T-cell (primary cell): ENCODE measurements around the gene ZNF627. TPM values are rescaled to one million over a fixed set of nuclear protein-coding genes. Genes with fewer than 3 reads are reported as not detected.
A peak's percentile ranks its signal among the peaks of the same experiment; 100 is the strongest.

Source experiments
- ATAC-seq, 4 experiments: fragments of 200-7000 bp in 3 of 4; fragments of 150-1000 bp in 1 of 4; cut with Tn5 transposase; replicated peaks in 1 of 4; 1 replicate in 3 of 4; 2 replicates in 1 of 4; pipeline ENCODE4 v1.10.0; 2021; ENCODE audit warnings: moderate library complexity in 3 of 4, mild to moderate bottlenecking in 2 of 4, moderate number of reproducible peaks in 1 of 4
- CTCF ChIA-PET, 2 donors: fragments of 300-600 bp; sonication (Branson Sonifier 250); formaldehyde crosslinking; loops; one replicate each; lab custom pipeline; 2022; ENCODE audit warnings: antibody characterized with exemption in 2 of 2; lab: Charles Lee
- POLR2A ChIA-PET, 2 donors: fragments of 300-600 bp; sonication (Branson Sonifier 250); formaldehyde crosslinking; loops; one replicate each; lab custom pipeline; 2022; ENCODE audit warnings: antibody characterized with exemption in 2 of 2; lab: Charles Lee
- DNase-seq, 35 experiments: peaks; one replicate each; pipeline versions ENCODE4 v3.0.0 to v3.0.0-alpha.2; 2013 to 2023
- H3K27ac ChIP-seq: one replicate; pipeline ENCODE4 v1.5.1; 2013; ENCODE audit warnings: low read length
- H3K27me3 ChIP-seq, 2 experiments: replicated peaks in 1 of 2; 1 replicate in 1 of 2; 2 replicates in 1 of 2; pipeline versions ENCODE4 v1.6.1 to v1.7.0; 2013; ENCODE audit warnings: low read length in 1 of 2, mixed read lengths in 1 of 2; ENCODE audit not compliant: control insufficient read depth in 2 of 2, insufficient read depth in 2 of 2; ENCODE audit errors: extremely low read depth in 1 of 2
- H3K36me3 ChIP-seq, 2 donors: 1 replicate in 1 of 2; 2 replicates in 1 of 2; pipeline versions ENCODE4 v1.6.1 to v1.7.0; 2013; ENCODE audit warnings: low read length in 1 of 2; ENCODE audit not compliant: control insufficient read depth in 2 of 2, insufficient read depth in 1 of 2; ENCODE audit errors: extremely low read depth in 1 of 2
- H3K4me1 ChIP-seq, 2 experiments: 1 replicate in 1 of 2; 2 replicates in 1 of 2; pipeline versions ENCODE4 v1.6.1 to v1.7.0; 2013; ENCODE audit warnings: low read length in 2 of 2, mixed read lengths in 1 of 2; ENCODE audit not compliant: insufficient read depth in 2 of 2, control insufficient read depth in 1 of 2; ENCODE audit errors: extremely low read depth in 1 of 2
- H3K4me3 ChIP-seq, 2 donors: 1 replicate in 1 of 2; 2 replicates in 1 of 2; pipeline versions ENCODE4 v1.5.1 to v1.7.0; 2013; ENCODE audit warnings: mild to moderate bottlenecking in 2 of 2, low read length in 1 of 2, moderate library complexity in 1 of 2; ENCODE audit not compliant: control insufficient read depth in 1 of 2; ENCODE audit errors: extremely low read depth in 1 of 2
- H3K9me3 ChIP-seq: 2 replicates; pipeline ENCODE4 v1.7.0; 2013
- H3K27ac Mint-ChIP-seq, 2 donors: one replicate each; pipeline ENCODE4 v1.8.0; 2020 to 2021; ENCODE audit warnings: mild to moderate bottlenecking in 2 of 2, mixed read lengths in 2 of 2
- H3K27me3 Mint-ChIP-seq, 2 donors: one replicate each; pipeline ENCODE4 v1.8.0; 2021 to 2022; ENCODE audit warnings: mixed read lengths in 2 of 2
- H3K36me3 Mint-ChIP-seq: one replicate; pipeline ENCODE4 v1.8.0; 2021; ENCODE audit warnings: mixed read lengths
- H3K4me1 Mint-ChIP-seq, 3 donors: one replicate each; pipeline ENCODE4 v1.8.0; 2020 to 2022; ENCODE audit warnings: mixed read lengths in 3 of 3, mild to moderate bottlenecking in 1 of 3
- H3K4me3 Mint-ChIP-seq, 3 donors: one replicate each; pipeline ENCODE4 v1.8.0; 2020 to 2022; ENCODE audit warnings: mild to moderate bottlenecking in 3 of 3, mixed read lengths in 3 of 3, moderate library complexity in 3 of 3
- H3K9me3 Mint-ChIP-seq, 3 donors: one replicate each; pipeline ENCODE4 v1.8.0; 2020 to 2022; ENCODE audit warnings: mixed read lengths in 3 of 3
- WGBS: methylation state at CpG from one replicate; pipeline ENCODE4 v1.1.5; 2013; ENCODE audit warnings: missing lambda C conversion rate; ENCODE audit not compliant: insufficient coverage; 5-methylcytosine and 5-hydroxymethylcytosine counted together
- total RNA-seq, 35 experiments: library from RNA in 6 of 35; stranded (reverse) in 6 of 35; fragments of 120-200 nt in 1 of 35; gene quantifications; one replicate each; pipeline versions ENCODE4 v1.2.1 to v1.2.4 and lab custom pipeline; 2013 to 2026

ZNF627 gene
- 10 to 100 TPM in 3 of 5 donors, 1 to 10 TPM in 2; 5.6 to 11.9 (median 10.6) TPM for total RNA-seq
- total RNA-seq (2013), result 14.5 TPM
- 3.4 to 29.6 (median 14.9) reads per million in 29 experiments for total RNA-seq (lab: John Stamatoyannopoulos, UW)

DNA sequence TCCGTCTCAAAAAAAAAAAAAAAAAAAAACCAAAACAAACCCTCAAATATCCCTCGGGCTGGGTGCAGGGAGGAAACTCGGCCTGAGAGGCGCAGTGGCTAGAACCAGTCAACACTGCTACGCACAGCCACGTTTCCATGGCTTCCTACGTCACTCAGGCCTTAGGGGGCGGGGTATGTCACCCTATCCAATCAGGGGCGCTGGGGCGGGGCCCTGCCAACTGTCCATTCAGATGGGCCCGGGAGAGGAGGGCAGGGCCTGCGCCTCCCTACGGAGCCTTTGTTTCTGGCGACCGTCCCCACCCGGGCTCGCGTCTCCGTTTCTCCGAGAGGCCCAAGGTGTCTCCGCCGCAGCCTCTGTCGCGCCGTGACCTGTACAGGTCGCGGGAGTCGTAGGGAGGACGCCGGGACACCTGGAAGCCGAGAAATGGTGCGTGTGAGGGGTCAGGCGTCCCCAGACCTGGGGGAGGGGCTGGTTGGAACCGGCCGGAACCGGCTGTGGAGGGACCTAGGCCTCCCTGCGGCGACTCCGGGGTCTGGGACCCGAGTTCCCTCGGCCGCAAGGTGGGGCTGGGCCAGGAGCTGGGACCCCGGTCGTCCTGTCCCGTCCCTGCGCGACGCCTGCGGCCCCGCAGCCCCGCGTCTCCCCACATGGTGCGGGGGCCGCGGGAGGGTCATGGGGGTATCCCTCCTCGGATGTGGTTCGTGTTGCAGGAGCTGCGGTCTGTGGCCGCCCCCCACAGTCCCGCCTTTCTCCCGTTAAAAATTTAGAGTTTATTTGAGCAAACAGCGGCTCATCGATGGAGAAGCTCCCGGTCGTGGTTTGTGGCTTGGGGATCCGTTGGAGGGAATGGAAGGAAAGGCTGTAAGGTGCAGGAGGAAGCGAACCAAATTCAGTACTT, at the start of gene ZNF627:
Gene ZNF627 (plus strand): TSS at position 282 of the 901 bp plus-strand sequence. CDS start 145 bp downstream, at position 427.
- Histone ChIP-seq H3K27me3 (no peaks in the 10 kb centered on the region), H3K27ac (peak within 1 kb of the TSS; percentile 91), H3K4me3 (peak within 1 kb of the TSS; percentile 88 to 99), H3K4me1 (peaks cover 8 to 19% of the 10 kb centered on the region in 2 experiments), H3K36me3 (no peaks in the 10 kb centered on the region), H3K9me3 (no peaks in the 10 kb centered on the region)
- H3K27me3 Mint-ChIP-seq, result no peaks in the 10 kb centered on the region
- under 1% methylated on average over 65 of the region's 67 CpGs for WGBS
- POLR2A ChIA-PET, result interaction anchor here in 1 of 2 donors (0.6 to 0.7 kb wide), 7 partner anchors 21 to 1464 kb away, joined by 4 to 13 read pairs (median 7); partner anchors contain the start of gene ECSIT
- peak within 1 kb of the TSS; percentile 75 to 80 for H3K27ac Mint-ChIP-seq
- H3K4me3 Mint-ChIP-seq, result peak within 1 kb of the TSS; percentile 86 to 90 (median 88)
- no peaks in the 10 kb centered on the region for H3K9me3 Mint-ChIP-seq
- CTCF ChIA-PET, result interaction anchor here (0.6 to 0.7 kb wide), 5 partner anchors 47 to 1072 kb away, joined by 3 to 4 read pairs (median 3); a partner anchor contains a TSS
- peaks cover 6% of the 10 kb centered on the region for H3K36me3 Mint-ChIP-seq
- H3K4me1 Mint-ChIP-seq, result peaks cover 23 to 30% (median 27%) of the 10 kb centered on the region in 3 donors
- peak; percentile 99 to 100 (median 100) for ATAC-seq
- DNase-seq, result peak; percentile 90 to 99 (median 97)

DNA sequence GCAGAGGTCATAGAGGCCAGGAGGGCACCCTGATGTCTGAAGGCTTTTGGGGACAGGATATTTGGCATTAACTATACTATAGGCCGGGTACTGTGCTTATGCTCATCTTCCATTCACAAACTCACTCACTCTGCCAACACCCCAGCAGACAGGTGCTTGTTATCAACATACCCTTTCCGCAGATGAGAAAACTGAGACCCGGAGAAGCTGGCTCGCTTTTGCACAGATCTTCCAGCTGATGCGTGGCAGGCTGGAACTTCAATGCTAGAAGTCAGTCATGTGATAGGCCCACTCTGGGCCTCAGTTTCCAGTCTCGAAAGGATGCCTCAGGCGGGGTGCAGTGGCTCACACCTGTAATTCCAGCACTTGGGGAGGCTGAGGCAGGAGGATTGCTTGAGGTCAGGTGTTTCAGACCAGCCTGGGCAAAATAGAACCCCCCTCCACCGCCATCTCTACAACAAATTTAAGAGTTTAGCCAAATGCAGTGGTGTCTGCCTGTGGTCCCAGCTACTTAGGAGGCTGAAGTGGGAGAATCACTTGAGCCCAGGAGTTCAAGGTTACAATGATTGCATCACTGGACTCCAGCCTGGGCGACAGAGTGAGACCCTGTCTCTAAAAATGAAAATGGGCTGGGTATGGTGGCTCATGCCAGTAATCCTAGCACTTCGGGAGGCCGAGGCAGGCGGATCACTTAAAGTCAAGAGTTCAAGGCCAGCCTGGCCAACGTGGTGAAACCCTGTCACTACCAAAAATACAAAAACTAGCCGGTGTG, 49.2 kb upstream of the ZNF627 start:
- Mint-ChIP-seq H3K36me3 (peaks cover 6% of the 10 kb centered on the region), H3K9me3 (no peaks in the 10 kb centered on the region), H3K27ac (no peak overlapping the region), H3K4me3 (no peak overlapping the region), H3K27me3 (peaks cover 5 to 6% of the 10 kb centered on the region in 2 donors), H3K4me1 (no peaks in the 10 kb centered on the region)
- POLR2A ChIA-PET, result interaction anchor here in 1 of 2 donors (0.6 kb wide), 1 partner anchor 63 kb away, joined by 3 read pairs; no protein-coding TSS in a partner anchor
- ATAC-seq (no peak), DNase-seq (no peak)
- no peak overlapping the region for H3K4me3 ChIP-seq
- WGBS, result 95% methylated on average over 6 of the region's 14 CpGs
- CTCF ChIA-PET, result interaction anchor here in 1 of 2 donors (0.7 kb wide), 1 partner anchor 664 kb away, joined by 3 read pairs; no protein-coding TSS in a partner anchor
- H3K9me3 ChIP-seq, result no peaks in the 10 kb centered on the region
- peaks cover 0 to 1% of the 10 kb centered on the region in 2 experiments for H3K4me1 ChIP-seq
- H3K27ac ChIP-seq, result no peak overlapping the region
- peaks cover 0 to 4% of the 10 kb centered on the region in 2 experiments for H3K27me3 ChIP-seq
- H3K36me3 ChIP-seq, result peaks cover 0 to 16% of the 10 kb centered on the region in 2 donors

DNA sequence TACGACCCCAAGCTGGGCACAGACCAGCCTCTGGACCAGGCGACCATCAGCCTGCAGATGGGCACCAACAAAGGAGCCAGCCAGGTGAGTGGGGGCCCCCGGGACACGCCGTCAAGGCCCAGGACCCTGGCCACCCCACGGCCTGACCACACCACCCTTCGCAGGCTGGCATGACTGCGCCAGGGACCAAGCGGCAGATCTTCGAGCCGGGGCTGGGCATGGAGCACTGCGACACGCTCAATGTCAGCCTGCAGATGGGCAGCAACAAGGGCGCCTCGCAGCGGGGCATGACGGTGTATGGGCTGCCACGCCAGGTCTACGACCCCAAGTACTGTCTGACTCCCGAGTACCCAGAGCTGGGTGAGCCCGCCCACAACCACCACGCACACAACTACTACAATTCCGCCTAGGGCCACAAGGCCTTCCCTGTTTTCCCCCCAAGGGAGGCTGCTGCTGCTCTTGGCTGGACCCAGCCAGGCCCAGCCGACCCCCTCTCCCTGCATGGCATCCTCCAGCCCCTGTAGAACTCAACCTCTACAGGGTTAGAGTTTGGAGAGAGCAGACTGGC, 47.8 kb upstream of the ZNF627 start:
- no peak overlapping the region for H3K27ac ChIP-seq
- Mint-ChIP-seq H3K4me1 (peaks cover 0 to 6% (median 2%) of the 10 kb centered on the region in 3 donors), H3K27me3 (peaks cover 0 to 1% of the 10 kb centered on the region in 2 donors), H3K9me3 (no peaks in the 10 kb centered on the region), H3K27ac (no peak overlapping the region), H3K36me3 (peaks cover 11% of the 10 kb centered on the region), H3K4me3 (no peak overlapping the region)
- ATAC-seq (no peak), DNase-seq (no peak)
- peaks cover 0 to 12% of the 10 kb centered on the region in 2 experiments for H3K4me1 ChIP-seq
- ChIA-PET POLR2A (no interaction called here), CTCF (no interaction called here)
- H3K27me3 ChIP-seq, result peaks cover 0 to 4% of the 10 kb centered on the region in 2 experiments
- no peak overlapping the region for H3K4me3 ChIP-seq
- H3K36me3 ChIP-seq, result peaks cover 9 to 30% of the 10 kb centered on the region in 2 donors
- WGBS, result 89% methylated on average over 23 of the region's 24 CpGs
- H3K9me3 ChIP-seq, result no peaks in the 10 kb centered on the region

DNA sequence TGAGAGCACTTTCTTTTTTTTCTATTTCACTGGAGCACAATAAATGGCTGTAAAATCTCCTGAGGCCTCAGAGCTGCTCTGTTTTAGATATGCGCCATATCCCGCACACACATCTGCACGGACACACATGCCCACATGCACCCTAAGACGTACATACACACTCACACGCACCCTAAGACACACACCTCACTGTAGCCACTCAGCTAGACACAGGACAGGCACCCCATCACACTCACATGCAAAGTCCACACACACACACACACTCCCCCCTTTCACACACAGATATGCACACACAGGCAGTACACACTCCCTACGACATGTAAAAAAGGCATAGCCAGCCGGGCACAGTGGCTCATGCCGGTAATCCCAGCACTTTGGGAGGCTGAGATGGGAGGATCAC, 47.0 kb upstream of the ZNF627 start:
- Mint-ChIP-seq H3K4me3 (no peak overlapping the region), H3K27me3 (no peaks in the 10 kb centered on the region), H3K36me3 (peaks cover 12% of the 10 kb centered on the region), H3K4me1 (peaks cover 2 to 7% (median 3%) of the 10 kb centered on the region in 3 donors), H3K27ac (no peak overlapping the region), H3K9me3 (no peaks in the 10 kb centered on the region)
- Histone ChIP-seq H3K4me1 (peaks cover 0 to 14% of the 10 kb centered on the region in 2 experiments), H3K4me3 (no peak overlapping the region), H3K27me3 (peaks cover 0 to under 1% of the 10 kb centered on the region in 2 experiments), H3K9me3 (no peaks in the 10 kb centered on the region), H3K27ac (no peak overlapping the region), H3K36me3 (peaks cover 9 to 35% of the 10 kb centered on the region in 2 donors)
- ChIA-PET POLR2A (no interaction called here), CTCF (interaction anchor here in 1 of 2 donors (0.6 kb wide), 1 partner anchor 47 kb away, joined by 3 read pairs; no protein-coding TSS in a partner anchor)
- ATAC-seq, result no peak
- 98% methylated on average over 5 of the region's 8 CpGs for WGBS
- no peak for DNase-seq

DNA sequence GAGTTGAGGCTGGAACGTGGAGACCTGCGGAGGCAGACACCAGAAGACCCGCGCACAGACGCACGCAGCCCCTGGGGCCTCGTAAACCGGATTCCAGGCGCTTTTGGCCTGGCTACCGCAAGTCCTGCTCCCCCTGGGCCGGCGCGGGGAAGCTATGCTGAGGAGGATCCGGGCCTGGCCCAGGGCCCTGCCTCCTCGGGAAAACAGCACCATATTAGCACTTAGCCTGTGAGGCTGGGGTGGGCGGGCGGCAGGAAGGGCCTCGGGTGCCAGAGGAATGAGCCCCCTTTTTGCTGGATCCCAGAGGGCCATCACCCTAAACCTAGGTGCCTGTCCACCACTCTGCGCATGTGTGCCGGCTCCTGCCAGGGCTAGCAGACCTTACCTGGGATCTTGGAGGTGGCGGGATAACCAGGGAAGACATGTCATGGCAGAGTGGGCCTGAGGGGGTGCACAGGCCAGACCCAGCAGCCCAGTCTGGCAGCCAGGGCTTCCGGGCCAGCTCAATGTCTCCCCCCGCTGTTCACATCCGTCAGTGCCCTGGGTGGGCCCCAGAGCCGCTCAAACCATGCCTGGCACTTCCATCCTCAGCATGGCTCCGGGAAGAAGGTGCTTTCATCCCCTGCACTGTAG, 45.6 kb upstream of the ZNF627 start:
- H3K27ac Mint-ChIP-seq, result no peak overlapping the region
- peaks cover 13 to 21% (median 15%) of the 10 kb centered on the region in 3 donors for H3K4me1 Mint-ChIP-seq
- DNase-seq, result no peak
- no peaks in the 10 kb centered on the region for H3K27me3 Mint-ChIP-seq
- ChIA-PET CTCF (no interaction called here), POLR2A (no interaction called here)
- peaks cover 19% of the 10 kb centered on the region for H3K36me3 Mint-ChIP-seq
- H3K27ac ChIP-seq, result no peak overlapping the region
- H3K4me3 Mint-ChIP-seq, result no peak overlapping the region
- no peaks in the 10 kb centered on the region for H3K27me3 ChIP-seq
- ATAC-seq, result no peak
- 96% methylated on average over 25 of the region's 26 CpGs for WGBS
- H3K36me3 ChIP-seq, result peaks cover 9 to 37% of the 10 kb centered on the region in 2 donors
- H3K4me3 ChIP-seq, result no peak overlapping the region
- H3K9me3 Mint-ChIP-seq, result no peaks in the 10 kb centered on the region
- peaks cover 0 to 14% of the 10 kb centered on the region in 2 experiments for H3K4me1 ChIP-seq
- H3K9me3 ChIP-seq, result no peaks in the 10 kb centered on the region
